HG02610 (cell line): ENCODE data around the gene GNL2.

Source experiments
- ATAC-seq: cut with Tn5 transposase; IDR thresholded peaks from one replicate; pipeline ENCODE4 v1.9.1; 2021; ENCODE audit warnings: mild to moderate bottlenecking, moderate library complexity; ENCODE audit not compliant: unreplicated experiment

GNL2 gene

GRCh38 chr1:37517569-37517968 is 78.2 kb downstream of the GNL2 start:
- ATAC-seq, result no peak
